GM21381 (cell line): ENCODE results near the gene CTSV.
A peak's percentile ranks its signal among the peaks of the same experiment; 100 is the strongest.
"Not testable (repeated sequence)": the region's sequence is repeated elsewhere in the genome, so short reads cannot be mapped to it uniquely, and the experiment has no call there.

ENCODE experiments used
- ATAC-seq: cut with Tn5 transposase; IDR thresholded peaks from one replicate; pipeline ENCODE4 v1.9.1; 2021; ENCODE audit warnings: mild to moderate bottlenecking, moderate library complexity; ENCODE audit not compliant: unreplicated experiment

CTSV gene

GRCh38 chr9:97045300-97045699 lies 6.4 kb upstream of the CTSV start:
- no peak for ATAC-seq

DNA sequence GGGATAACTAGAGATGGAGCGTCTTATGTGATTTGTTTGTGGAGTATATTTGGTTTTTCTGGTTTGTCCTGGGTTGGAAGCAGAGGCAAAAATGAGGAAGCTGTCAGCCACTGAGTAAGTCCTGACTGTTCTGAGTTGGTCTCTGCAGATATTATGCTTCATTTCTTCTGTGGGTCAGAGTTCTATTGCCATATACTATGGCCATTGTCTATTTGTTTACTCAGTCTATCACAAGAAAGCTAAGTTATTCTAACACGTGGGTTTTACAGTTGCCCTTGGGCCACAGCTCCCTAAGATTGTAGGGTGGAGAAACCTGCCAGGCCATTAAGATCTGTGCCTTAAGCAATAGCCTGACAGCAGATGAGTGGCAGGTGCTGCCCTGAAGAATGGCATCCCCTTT lies 3.0 kb upstream of the CTSV start:
- ATAC-seq = no peak

DNA sequence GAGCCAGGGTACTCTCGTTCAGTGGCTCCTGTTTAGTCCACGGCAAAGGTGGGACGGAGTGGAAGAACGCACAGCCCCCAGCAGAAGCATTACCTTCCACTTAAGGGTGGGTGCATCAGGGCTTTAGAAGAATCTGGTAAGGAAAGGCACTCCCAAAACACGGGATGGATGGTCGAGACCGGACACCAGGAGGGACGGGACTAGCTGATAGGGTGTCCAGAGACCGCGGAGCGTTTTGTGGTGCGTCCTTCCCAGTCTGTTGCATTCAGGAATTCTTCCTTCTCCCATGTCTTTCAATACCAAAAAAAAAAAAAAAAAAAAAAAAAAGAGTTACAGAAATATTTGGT lies 545 bp upstream of the CTSV start:
- no peak for ATAC-seq

DNA sequence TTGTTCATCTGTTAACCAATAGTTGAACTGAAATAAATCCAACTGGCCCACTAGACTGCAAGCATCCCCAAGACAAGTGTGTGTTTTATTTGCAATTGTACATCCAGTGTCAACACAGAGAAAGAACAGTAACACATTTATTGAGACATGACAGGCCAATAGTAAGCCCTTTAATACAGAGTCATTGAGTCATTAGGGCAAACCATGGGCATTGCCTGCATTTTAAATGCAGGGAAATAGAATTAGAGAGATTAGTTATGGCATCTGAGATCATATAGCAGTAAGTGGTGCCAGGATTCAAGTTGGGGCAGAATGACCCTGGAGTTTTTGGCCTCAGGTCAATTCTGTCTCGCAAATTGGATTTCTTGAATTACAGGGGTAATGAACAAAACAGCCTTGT lies 15.4 kb downstream of the CTSV start:
- not testable (repeated sequence) for ATAC-seq

DNA sequence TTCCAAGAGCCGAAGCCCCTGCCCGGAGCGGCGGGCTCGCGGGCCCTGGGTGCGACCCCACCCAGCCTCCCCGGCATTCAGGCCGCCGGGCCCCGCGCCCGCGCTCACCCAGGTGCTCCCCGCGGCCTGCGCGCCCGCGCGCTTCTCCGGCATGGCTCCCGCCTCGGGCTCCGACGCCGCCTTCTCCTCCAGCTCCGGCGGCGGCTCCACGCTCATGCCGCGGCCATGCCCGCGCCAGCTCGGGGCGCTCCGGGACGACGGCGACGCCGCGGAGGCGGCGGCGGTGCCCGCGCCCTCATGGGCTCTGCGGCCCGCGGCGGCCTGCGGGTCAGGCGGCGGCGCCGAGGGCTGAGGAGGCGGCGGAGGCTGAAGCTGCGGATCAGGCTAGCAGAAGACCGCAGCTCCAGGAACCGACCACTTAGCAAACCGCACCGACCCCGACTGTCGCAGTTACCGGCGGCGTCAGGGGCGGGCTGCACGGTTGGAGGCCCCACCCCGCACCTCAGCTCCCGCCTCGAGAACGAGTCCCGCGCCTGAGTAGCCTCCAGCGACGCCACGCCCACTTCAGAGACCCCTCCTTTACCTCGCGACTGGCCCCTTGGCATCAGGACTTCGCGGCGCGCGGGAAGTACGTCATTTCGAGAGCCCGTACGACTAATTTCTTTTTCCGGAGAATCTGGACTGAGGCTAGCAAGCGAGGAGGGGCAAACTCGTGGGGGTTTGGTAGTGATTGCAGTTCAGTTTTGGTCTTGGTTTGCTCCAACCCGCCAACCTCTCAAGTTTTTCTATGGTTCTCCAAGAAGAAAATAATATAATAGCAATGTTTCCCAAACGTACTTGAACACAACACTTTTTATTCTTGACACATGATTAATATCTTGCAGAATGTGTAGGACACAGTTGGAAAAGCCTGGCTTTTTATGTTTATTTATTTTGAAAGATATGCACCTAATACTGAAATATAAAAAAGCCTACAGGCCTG lies 25.5 kb downstream of the CTSV start:
- peak; percentile 75 for ATAC-seq

- peak; percentile 63 for ATAC-seq
Observed at GRCh38 chr9:97012617-97013016, 26.3 kb downstream of the CTSV start.

- ATAC-seq = not testable (repeated sequence)
Observed at GRCh38 chr9:97002195-97002594, 36.7 kb downstream of the CTSV start.

GRCh38 chr9:97001338-97001737 lies 37.6 kb downstream of the CTSV start:
- ATAC-seq = not testable (repeated sequence)

DNA sequence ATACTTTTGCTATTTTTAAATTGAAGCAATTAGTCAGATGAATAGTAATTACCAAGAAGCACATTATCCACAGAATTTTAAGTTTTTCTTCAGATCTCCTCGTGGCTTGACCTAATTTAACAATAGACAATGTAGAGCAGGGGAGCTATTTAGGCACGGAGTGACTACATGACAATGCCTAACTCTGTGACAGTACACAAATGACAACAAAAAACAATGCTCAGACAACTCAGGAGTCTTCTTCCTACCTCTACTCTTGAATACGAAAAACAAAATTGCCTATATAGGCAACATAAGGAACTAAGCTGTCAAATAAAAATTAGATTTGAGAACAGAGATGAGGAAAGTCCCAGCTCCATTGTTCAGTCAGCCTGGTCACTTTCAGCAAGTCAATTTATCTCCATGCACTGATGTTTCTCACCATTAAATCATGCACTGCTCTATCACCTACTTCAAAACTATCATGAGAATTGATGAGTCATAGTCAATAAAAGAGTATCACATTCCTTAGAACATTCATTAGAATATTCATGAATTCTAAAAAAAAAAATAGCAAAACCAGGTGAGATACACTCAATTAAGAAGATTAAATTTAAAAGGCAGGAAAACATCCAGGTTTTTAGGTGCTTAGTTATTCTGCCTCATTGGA lies 38.7 kb downstream of the CTSV start:
- not testable (repeated sequence) for ATAC-seq

DNA sequence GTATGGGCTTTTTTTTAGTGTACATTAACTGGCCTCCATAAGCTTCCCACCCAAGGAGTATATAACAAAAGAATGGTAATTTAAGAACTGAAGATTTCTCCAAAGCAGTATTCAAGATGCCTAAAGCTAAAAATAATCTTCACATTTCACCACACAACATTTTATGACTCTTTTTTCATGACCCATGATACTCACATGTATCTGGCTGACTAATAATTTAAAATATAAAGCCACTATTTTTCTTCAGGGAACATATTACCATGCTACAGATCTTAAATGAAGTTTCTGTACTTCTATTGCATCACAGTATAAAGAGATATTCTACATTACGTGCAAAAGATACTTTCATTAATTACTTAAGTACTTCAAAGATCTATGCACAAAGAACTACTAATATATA lies 39.2 kb downstream of the CTSV start:
- not testable (repeated sequence) for ATAC-seq

GRCh38 chr9:96997009-96997701 lies 41.8 kb downstream of the CTSV start:
- not testable (repeated sequence) for ATAC-seq

DNA sequence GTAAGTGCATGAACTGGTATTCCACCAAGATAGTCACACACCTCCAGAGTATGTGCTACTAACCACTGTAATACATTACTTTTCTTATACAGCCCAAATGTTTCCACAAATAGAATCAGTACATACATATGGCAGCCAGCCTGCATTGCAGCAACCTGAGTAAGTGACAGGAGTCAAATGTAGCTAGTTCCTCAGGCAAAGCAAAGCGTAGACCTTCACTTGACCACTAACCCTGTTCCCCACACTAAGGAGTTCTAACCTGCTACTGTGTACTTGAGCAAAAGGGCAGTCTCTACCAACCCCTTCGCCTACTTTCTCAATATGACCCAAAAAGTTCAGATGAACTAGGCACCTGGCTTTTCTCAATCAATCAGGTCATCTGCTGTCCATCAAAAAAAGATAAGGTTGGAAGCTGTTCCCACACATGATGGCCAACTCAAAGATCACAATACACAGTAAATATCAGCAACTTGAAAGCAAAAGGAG lies 44.4 kb downstream of the CTSV start:
- not testable (repeated sequence) for ATAC-seq

DNA sequence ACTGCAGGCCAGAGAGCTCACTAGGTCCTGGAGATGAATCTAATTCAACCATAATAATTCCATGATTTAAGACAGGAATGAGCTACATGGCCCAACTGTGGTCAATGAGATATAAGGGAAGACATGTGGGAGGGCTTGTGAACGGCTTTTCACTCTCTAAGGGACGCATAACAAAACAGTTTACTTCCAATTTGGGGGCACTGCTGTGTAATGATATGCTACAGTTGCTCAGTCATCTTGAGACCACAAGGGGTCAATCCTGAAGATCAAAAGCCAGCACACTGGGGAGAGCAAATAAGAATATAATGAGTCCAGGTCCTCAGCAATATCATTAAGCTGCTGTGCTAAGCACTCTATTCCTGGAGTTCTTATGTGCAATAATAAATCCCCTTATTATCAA lies 46.6 kb downstream of the CTSV start:
- not testable (repeated sequence) for ATAC-seq

- not testable (repeated sequence) for ATAC-seq
Observed at GRCh38 chr9:96989747-96990318, 49.1 kb downstream of the CTSV start.

DNA sequence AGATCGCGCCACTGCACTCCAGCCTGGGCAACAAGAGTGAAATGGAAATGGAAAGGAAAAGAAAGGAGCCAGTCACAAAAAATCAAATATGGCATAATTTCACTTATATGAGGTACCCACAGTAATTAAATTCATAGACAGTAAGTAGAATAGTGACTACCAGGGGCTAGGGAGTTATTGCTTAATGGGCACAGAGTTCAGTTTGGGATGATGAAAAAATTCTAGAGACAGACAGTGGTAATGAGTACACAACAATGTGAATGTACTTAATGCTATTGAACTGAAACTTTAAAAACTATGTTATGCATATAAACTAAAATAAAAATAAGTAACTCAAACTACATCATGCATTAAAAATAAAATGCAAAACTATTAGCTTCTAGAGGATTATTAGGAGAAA lies 54.1 kb downstream of the CTSV start:
- not testable (repeated sequence) for ATAC-seq

DNA sequence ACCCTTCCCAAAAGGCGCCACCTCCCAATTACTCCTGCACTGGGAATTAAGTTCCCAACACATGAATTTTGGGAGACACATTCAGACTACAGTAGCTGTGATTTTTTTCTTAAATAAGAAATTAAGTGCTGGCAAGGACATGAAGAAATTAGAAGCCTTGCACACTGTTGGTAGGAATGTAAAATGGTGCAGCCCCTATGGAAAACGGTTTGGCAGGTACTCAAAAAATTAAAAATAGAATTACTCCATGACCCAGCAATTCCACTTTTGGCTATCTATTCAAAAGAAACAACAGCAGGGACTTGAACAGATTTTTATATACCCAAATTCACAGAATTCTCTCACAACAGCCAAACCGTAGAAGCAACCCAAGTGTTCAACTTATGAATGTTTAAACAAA lies 54.8 kb downstream of the CTSV start:
- not testable (repeated sequence) for ATAC-seq

- not testable (repeated sequence) for ATAC-seq
Observed at GRCh38 chr9:96983496-96984122, 55.3 kb downstream of the CTSV start.
